Hypothalamus (tissue), 51 donors: ENCODE data around the gene FGF12.
"Not testable (repeated sequence)": the region's sequence is repeated elsewhere in the genome, so short reads cannot be mapped to it uniquely, and the experiment has no call there.

ENCODE experiments used
- DNase-seq, 51 donors: peaks; one replicate each; lab custom pipeline; 2025; lab: John Stamatoyannopoulos, UW

Gene FGF12

DNA sequence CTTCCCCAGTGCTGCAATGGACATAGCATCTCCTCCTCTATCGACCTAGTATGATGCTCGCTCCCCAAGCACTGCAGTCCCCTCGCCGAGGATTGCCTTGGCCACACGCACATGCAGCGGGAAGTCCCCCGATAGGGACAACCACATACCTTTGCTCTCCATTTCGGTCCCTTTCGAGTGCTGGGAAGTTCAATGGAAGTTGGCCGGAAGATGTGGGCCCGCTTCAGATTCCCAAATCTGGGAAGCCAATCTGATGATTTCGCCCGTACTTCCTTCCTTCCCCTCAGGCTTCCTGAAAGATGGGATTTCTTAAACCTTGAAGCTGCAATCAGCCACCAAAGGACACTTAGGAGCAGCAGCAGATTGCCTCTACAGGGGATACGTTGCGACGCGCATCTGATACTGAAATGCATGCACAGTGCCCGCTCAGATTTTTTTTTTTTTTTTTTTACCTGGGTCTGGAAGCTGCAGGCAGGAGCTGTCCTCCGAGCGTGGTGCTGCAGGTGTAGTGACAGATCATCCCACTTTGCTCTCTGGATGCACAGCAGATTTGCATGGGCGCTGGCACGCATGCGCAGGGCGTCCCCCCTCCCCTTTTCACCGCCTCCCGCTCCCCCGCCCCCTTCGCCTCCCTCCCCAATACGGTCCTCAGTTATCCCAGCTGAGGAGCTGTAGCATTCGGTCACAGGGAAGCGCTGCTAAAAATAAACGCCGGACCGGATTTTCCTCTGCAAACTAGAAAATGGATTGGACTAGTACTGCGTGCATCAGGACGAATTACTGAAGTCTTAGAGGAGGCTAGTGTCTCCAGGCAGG is at the start of gene FGF12:
Gene FGF12, minus strand, starts transcription at position 510 of the 816 bp plus-strand sequence.
- peak; percentile 14 to 89 (median 68) for DNase-seq

GRCh38 chr3:192774341-192774740 is 47.0 kb upstream of the FGF12 start:
- DNase-seq, result not testable (repeated sequence)

GRCh38 chr3:192772240-192772894 is 45.0 kb upstream of the FGF12 start:
- peak in 25 of 51 donors; percentile 1 to 54 (median 9) for DNase-seq

- no peak for DNase-seq
Observed at GRCh38 chr3:192758654-192759053, 31.3 kb upstream of the FGF12 start.

DNA sequence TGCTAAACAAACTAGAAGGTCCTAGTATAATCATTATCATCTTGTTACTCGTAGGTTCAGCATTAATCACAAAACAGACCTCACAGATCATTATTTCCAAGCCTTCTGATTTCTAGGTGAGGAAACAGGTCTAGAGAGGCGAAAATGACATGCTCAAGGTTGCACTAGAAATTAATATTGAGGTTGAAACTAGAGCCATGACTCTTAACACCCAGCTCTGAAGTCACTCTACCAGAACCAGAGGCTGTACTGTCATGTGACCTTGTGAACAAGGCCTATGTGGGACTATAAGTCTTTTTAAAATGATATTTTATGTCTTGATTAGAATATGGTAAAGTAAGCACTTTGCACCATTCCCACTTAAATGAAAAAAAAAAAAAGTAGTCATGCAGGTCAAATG is 23.8 kb upstream of the FGF12 start:
- no peak for DNase-seq

- no peak for DNase-seq
Observed at GRCh38 chr3:192750201-192750600, 22.9 kb upstream of the FGF12 start.

- DNase-seq, result peak in 6 of 51 donors; percentile 0 to 64 (median 4)
Observed at GRCh38 chr3:192747746-192748145, 20.4 kb upstream of the FGF12 start.

DNA sequence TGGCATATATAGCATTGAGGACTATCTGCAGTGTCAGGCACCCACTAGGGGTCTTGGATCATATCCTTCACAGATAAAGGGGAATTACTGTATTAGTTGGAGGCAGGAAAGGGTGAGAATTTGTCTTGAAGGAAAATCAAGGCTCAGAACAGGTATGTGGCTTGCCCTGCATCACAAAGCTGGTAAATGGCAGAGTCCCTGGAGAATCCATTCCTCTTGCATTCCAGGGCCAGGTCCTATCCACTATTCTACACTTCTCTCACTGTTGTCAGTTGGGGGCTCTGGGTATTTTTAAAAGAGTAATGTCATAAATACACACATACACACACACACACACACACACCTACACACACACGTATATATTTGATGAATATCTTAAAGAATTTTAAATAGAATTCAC is 19.8 kb upstream of the FGF12 start:
- DNase-seq, result no peak

DNA sequence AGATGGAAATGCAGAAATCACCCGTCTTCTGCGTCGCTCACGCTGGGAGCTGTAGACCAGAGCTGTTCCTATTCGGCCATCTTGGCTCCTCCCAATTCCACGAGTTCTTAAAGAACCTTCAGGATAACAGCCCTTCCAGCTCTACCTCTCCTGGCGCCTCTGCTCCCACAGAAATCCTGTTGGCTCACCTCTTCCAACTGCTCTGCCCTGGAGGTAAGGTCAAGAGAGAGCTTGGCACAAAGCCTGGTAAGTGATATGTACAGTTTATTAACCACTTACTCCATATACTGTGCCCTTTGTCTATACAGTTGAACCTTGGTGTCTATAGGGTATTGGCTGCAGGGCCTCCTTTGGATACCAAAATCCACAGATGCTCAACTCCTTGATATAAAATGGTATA is 17.8 kb upstream of the FGF12 start:
- no peak for DNase-seq

GRCh38 chr3:192744604-192745003 is 17.3 kb upstream of the FGF12 start:
- not testable (repeated sequence) for DNase-seq

DNA sequence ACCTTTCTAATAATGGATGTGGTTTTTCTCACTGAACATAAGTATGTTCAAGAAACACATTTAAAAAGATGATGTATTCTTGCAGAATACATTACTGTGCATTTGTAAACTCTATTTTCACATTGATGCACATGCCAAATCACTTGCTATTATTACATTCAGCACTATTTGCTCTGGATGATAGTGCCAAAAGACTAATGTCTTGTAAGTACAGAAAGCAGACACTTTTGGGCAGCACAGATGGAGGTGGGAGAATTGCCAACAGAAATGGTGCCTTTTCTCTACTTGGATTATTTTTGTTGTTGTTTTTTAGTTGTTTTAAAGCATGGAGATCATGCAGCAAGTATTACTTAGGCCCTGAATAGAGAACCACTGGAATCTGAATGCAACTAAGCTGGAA is 10.2 kb upstream of the FGF12 start:
- no peak for DNase-seq

DNA sequence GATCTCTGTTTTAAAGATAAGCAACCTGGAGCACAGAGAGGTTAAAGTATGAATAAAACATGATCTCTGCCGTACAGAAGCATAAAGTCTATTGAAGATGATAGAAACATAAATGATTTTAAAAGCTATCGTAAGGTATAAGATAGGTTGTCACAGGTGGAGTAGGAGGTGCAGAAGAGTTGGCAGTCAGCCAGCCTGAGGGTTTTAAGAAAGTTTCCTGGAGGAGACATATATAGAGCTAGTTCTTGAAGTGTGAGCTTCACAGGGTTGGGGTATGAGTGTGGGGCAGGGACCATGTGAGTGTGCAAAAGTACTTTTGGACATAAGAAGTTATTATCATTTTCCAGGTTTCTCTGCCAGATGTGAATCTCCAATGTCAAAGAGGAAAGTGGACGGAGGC is 3.9 kb upstream of the FGF12 start:
- no peak for DNase-seq

- no peak for DNase-seq
Observed at GRCh38 chr3:192726385-192726784, 956 bp downstream of the FGF12 start.

DNA sequence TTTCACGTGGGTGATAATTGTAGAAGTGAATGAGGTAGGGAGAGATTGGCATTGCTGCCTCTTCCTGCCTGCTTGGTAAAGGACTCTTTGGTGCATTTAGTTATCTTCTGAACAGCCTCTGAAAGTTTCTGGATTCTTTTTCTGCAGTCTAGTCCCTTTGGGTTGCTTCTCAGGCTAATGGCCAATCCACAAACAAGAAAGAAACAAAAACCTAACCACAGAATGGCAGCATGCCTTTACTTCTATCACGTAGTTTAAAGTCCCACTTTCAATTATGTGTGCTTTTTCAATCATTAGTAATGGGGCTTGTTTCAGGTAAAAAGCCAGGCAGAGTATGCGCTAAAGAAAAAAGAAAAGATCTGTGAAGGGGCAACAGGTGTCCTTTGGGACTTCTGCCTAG is 7.4 kb downstream of the FGF12 start:
- DNase-seq, result no peak

GRCh38 chr3:192718156-192718555 is 9.2 kb downstream of the FGF12 start:
- DNase-seq, result no peak

- no peak for DNase-seq
Observed at GRCh38 chr3:192715126-192715525, 12.2 kb downstream of the FGF12 start.

DNA sequence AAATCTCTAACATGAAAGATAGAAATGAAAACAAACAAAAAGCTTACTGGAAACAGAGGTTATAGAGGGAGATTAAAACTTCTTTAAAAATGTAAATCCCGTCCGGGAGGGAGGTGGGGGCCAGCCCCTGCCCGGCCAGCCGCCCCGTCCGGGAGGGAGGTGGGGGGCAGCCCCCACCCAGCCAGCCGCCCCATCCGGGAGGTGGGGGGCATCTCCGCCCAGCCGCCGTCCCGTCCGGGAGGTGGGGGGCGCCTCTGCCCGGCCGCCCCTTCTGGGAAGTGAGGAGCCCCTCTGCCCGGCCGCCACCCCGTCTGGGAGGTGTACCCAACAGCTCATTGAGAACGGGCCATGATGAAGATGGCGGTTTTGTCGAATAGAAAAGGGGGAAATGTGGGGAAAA is 16.2 kb downstream of the FGF12 start:
- not testable (repeated sequence) for DNase-seq

DNA sequence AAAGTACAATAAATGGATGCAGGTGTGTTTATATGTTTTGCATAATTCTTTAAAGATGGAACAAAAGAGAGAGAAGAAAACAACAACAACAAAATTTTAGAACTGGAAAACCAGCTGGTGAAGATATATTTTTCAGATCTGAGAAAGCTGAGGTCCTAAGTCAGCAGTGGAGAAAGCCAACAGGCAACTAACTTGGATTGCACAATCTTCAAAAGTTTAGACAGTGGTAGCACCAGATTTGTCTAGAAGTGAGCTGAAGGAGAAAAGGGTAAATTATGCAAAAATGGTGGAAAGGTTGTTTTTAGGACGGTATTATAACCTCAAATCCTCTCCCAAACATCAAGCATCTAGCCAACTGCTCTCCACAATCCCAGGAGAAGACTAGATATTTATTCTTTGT is 17.0 kb downstream of the FGF12 start:
- DNase-seq, result no peak

DNA sequence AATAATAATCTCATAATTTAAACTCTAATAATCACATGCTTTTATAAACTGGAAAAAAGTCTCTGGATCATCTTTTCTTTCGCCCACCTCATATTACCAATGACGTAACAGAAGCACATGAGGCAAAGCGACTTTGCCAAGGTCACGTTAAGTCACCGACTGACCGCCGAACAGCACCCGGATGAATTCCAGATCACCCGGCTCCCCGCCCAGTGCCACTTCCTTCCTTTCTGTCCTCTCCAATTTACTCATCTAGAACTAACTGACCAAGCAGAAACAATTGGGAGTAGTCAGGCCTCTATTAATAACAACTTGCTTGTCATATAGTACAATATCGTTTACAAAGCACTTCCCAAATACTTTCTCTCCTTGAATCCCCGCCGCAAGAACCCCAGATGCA is 21.1 kb downstream of the FGF12 start:
- no peak for DNase-seq

DNA sequence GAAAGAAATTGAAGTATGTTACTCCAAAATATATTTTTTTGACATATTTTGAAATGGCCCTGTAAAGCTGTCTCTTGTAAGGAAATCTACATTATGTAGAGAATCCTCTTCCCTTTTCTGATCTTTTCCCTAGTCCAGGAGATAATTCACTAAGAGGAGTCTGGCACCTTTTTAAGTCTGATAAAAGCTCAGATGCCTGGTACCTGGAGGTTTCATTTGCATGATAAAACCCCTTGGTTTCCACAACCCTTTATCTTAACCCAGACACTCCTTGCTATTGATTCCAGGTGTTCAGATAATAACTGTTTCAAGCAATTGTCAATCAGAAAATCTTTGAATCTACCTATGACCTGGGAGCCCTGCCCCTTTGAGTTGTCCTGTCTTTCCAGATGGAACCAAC is 26.5 kb downstream of the FGF12 start:
- no peak for DNase-seq

GRCh38 chr3:192696943-192697587 is 30.3 kb downstream of the FGF12 start:
- no peak for DNase-seq
